Activated CD4-positive, alpha-beta T cell treated with anti-CD3 and anti-CD28 coated beads, Interleukin-2, amount 50 U/mL, for 1 hour (primary cell): ENCODE results near the gene ZNF143.
A peak's percentile ranks its signal among the peaks of the same experiment; 100 is the strongest.

Experiments
- DNase-seq: peaks from one replicate; pipeline ENCODE4 v3.0.0-alpha.2; 2020

Gene ZNF143

DNA sequence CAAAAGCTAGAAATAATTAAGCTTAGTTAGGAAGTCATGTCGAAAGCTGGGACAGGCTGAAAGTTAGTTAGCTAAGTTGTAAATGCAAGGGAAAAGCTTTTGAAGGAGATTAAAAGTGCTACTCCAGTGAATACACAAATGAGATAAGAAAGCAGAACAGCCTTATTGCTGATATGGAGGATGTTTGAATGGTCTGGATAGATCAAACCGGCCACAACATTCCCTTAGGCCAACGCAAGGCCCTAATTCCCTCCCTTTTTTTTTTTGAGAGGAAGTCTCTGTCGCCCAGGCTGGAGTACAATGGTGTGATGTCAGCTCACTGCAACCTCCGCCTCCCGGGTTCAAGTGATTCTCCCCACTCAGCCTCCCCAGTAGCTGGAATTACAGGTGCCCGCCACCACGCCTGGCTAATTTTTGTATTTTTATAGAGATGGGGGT, 89.4 kb downstream of the ZNF143 start:
- DNase-seq = no peak

DNA sequence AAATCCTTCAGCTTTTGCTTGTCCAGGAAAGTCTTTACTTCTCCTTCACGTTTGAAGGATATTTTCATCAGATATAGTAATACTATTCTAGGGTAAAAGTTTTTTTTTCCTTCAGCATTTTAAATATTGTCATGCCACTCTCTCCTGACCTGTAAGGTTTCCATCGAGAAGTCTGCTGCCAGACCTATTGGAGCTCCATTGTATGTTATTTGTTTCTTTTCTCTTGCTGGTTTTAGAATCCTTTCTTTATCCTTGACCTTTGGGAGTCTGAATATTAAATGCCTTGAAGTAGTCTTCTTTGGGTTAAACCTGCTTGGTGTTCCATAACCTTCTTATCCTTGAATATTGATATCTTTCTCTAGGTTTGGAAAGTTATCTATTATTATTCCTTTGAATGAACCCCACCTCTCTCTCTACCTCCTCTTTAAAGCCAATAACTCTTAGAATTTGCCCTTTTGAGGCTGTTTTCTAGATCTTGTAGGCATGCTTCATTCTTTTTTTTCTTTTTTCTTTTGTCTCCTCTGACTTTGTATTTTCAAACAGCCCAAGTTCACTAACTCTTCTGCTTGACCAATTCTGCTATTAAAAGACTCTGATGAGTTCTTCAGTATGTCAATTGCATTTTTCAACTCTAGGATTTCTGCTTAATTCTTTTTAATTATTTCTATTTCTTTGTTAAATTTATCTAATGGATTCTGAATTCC, 100.6 kb downstream of the ZNF143 start:
- no peak for DNase-seq

DNA sequence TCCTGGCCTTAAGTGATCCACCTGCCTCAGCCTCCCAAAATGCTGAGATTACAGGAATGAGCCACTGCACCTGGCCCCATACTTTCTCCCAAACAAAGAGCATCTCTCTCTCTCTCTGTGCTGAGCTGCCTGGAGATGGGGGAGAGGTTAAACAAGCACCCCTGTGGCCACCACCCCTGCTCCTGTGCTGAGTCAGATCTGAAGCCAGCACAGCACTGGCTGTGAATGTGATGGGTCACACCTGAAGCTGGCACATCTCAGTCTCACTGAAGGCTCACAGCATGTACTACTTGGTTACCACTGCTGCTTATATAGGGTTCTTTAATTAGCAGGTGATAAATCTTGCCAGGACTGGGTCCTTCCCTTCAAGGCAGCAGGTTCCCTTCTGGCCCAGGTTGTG, 101.9 kb downstream of the ZNF143 start:
- no peak for DNase-seq

DNA sequence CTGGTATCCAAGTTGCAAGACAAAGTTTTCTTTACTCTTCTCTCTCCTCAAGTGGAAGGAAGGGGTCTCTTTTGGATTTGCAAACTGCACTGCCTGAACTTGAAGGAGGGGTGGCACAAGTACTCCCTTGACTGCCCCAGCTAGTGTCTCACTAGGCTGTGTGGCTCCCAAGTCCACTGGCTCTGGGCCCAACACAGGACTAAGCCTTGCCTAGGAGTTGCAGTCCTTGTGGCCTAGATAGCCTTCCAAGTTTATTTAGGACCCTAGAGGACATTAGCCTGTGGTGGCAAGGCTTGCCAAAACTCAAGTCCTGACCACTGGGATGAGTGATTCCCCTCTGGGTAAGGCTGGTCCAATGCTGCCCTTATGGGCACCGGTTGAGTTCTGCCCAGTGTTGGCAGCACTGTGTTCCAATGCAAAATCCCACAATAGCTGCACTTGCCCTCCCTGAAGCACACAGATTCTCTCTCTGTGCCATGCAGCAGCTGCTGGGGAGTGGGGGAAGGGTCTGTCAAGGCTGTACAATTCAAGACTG, 102.5 kb downstream of the ZNF143 start:
- no peak for DNase-seq

DNA sequence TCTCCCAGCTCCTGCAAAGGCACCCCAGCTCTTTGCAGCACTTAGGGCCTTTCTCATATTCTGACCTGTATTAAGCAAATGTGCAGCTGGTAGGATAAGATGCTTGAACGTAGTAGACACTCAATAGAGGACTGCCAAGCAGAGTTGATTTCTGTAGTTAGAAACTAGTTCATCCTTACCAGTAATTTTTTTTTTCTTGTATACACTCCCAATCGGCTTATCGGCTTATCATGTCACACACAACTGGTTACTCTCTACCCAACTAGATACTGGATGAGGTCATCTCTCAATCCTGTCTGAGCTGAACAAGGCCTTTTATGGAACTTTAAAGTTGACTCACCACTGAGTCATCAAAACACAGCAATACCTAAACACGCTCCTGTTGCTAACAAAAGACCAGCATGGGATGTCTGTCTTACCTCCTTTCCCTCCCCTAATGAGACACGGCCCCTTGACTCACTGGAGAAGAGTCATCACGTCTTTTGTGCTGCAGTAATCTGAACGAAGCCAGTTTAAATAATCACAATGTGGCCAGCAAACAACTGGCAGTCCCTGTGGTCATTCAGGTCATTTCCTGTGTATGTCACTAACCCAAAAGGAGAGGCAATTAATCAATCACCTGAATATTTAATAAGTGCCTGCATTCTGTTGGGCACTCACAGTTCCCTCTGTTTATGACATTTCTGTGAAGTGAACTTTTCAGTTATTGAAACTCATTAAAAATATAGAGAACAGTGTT, 105.2 kb downstream of the ZNF143 start:
- no peak for DNase-seq

DNA sequence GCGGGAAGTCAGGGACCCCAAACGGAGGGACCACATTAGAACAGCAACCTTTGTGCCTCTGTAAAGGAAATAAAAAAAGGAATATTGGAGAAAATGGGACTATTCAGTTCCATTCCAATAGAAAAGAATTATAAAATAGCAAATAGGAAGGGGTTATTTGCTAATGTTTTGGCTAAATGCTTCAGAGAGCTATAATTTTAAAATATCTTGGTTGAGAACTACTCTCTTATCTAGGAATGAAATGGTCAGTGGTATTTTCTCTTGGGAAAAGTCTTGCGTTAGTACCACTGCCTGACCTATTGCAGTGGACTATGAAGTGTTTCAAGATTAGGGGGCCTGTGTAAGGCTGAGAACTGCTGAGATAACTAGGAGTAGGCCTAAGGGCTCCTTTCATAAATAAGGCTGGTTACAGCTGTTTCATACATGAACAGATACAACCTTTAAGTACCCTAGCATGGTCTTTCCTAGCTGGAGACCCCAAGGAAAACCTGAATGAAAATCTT, 105.8 kb downstream of the ZNF143 start:
- no peak for DNase-seq

DNA sequence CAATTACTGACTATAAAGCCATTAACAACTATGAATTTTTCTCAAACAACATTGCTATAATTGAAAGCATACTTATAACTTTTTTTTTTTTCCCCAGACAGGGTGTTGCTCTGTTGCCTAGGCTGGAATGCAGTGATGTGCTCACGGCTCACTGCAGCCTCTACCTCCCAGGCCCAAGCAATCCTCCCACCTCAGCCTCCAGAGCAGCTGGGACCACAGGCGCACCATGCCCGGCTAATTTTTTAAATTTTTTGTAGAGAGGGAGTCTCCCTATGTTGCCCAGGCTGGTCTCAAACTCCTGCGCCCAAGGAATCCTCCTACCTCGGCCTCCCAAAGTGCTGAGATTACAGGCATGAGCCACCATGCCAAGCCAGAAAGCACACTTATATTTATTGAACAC, 106.6 kb downstream of the ZNF143 start:
- DNase-seq = no peak

DNA sequence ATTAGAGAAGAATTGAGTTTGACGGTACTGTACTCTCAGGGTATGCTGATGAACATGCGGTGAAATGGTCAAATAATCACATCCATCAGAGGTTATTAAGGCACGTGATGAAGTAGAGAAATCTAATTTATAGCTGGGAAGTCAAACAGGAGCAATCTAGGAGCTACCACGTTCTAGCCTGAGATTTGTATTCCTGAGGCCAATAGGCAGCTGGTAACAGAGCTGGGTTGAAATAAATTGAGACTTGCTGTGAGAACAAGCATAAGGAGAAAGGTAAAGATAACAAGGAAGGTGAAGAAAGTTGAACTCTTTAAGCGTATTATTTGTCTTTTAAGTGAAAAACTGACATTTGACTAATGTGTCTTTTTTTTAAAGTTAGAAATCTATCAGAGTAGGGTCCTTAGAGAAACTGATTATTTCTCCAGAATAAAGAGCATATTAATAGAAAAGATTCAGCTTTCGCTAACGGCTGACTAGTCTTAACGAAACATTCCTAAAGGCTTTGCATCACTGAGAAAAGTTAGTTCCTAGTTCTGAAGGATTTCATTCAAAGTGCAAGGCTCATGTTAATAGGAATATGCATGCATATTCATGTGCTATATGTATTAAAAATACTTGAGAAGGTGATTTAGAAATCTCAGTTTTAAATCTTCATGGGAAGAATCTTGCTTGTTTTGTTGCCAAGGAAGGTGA, 107.5 kb downstream of the ZNF143 start:
- no peak for DNase-seq

DNA sequence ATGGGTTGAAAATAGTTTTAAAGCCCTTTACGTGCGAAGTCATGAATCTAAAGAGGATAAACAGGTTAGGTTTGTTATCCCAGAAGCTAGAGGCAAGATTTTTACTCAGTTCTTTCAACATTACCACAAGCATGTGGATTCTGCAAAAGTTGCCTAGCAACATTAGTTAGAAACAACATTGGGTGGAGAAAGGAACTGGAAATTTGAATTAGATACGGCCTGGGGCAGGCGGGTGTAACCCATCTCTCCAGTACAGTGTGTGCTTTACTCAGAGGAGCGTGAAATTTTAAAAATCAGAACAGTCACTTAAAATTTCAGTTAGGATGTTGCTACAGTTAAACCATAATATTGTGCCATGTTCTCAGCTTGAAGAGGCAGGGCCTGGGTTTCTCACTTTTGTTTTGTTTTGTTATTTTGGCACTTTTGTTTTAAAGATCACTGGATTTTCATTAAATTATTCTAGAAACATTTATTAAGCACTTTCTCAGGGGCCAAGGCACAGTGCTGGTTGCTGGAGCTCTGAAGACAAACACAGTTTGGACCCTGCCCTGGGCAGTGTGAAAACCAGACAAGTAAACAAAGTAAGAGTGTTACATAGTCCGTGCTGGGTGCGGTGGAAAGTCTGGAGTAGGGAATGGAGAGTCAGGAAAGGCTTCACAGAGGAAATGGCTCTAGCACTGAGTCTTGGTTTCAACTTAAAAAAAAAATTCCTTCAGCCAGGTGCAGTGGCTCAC, 108.2 kb downstream of the ZNF143 start:
- no peak for DNase-seq

DNA sequence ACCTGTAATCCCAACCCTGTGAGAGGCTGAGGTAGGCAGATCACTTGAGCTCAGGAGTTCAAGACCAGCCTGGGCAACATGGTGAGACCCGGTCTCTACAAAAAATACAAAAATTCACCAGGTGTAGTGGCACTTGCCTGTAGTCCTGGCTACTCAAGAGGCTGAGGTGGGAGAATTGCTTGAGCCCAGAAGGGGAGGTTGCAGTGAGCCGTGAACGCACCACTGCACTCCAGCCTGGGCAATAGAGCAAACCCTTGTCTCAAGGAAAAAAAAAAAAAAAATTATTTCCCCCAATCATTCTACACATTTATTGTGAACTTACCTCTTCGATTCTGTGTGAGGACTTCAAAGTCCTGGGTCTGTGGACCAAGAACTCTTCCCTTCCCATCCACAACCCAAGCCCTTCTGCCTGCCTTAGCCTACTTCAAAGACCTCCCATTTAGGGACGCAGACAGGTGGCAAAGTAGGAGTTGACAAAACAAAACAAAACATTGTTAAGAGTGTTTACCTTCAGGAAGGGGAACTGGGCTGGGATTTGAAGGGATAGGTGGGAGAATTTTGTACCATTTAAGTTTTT, 108.9 kb downstream of the ZNF143 start:
- DNase-seq = no peak

DNA sequence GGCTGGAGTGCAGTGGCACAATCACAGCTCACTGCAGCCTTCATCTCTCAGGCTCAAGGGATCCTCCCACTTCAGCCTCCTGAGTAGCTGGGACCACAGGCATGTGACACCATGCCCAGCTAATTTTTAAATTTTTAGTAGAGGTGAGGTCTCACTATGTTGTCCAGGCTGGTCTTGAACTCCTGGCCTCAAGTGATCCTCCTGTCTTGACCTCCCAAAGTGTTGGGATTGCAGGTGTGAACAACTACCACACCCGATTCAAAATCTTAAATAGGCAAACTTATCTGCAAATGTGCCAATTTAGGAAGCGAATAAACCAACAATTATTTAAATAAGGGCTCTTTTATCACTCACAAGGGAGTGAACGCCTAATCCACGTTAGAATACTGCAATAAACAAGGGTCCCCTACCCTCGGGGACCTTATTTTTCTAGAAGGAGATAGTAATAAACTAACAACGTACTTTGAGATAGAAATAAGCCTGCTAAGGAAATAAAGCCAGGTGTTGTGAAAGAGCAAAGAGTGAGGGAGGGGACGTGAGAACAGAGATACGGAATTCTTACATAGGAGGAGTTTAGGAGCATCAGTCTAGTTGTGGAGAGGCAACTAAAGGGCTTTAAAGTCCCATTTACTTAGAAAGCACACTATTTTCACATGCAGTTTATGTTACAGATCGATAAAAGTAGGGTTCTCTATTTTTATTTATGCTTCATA, 109.7 kb downstream of the ZNF143 start:
- DNase-seq = no peak

DNA sequence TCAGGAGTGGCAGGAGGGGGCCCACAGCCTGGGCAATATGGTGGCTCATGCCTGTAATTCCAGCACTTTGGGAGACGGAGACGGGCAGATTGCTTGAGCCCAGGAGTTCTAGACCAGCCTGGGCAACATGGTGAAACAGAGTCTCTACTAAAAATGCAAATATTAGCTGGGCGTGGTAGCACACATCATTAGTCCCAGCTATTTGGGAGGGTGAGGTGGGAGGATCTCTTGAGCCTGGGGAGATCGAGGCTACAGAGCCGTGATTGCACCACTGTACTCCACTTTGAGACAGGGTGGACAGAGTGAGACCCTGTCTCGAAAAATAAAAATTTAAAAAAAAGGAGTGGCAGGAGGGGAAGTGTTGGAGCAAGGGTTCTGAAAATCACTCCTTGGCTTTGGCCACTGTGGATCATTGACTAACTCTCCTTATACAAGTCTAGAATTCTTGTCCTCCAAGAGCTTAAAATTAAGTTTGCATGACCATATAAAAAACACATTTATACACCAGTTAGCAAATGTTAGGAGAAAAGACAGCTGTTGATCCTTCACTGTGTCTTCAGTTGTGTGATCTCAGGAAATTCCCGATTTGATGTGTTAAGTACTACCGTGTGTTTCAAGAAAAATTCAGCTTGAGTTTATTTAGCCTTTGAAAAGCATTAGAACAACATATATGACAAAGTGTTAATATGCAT, 110.4 kb downstream of the ZNF143 start:
- no peak for DNase-seq

DNA sequence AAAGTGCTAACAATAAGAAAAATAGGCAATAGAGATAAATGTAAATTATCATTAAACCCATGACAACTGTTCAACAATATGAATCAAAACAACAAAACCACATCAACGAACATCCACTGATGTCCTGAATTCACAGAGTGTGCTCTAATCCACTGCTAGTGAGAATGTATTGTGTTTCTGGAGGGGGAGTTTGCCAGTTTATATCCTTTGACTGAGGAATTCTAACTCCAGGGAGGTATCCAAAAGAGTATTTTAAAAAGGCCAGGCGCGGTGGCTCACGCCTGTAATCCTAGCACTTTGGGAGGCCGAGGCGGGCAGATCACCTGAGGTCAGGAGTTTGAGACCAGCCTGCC, 110.9 kb downstream of the ZNF143 start:
- no peak for DNase-seq

DNA sequence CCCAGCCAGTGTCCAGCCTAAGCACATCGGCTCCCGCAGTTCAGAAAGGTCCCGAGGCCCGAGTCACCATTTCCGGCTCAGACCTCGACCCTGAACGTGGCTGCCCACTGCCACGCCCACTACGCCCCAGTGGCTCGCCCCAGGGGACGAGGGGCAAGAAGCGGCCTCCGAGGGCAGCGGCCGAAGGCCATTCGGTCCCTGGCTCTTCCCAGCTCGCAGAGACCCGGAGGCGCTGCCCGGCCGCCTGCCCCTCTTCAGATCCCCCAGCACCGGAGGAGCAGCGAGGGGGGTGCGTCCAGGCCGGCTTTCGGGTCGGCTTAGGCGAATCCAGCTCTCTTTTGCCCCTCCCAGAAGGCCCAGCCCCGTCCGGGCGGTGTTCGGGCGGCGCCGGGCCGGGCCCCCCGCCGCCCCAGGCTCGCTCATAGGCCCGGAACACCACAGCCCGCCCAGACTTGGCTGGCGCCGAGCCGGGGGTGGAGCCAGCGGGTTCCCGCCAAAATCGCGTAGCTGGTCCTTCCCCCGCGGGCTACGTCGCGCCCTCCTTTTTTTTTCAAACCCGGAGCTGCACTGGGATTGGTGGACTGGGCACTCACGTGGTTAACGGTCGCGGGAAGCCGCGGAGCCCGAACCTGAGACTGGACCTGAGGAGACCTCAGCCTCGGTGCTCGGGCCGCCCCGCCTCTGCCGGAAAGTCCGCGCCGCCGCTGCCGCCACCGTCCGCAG, 112.4 kb downstream of the ZNF143 start, which contains the start of gene WEE1:
WEE1 (plus strand) TSS at position 619 of the 723 bp plus-strand sequence. CDS start 264 bp downstream, outside the sequence.
- DNase-seq = peak; percentile 95

DNA sequence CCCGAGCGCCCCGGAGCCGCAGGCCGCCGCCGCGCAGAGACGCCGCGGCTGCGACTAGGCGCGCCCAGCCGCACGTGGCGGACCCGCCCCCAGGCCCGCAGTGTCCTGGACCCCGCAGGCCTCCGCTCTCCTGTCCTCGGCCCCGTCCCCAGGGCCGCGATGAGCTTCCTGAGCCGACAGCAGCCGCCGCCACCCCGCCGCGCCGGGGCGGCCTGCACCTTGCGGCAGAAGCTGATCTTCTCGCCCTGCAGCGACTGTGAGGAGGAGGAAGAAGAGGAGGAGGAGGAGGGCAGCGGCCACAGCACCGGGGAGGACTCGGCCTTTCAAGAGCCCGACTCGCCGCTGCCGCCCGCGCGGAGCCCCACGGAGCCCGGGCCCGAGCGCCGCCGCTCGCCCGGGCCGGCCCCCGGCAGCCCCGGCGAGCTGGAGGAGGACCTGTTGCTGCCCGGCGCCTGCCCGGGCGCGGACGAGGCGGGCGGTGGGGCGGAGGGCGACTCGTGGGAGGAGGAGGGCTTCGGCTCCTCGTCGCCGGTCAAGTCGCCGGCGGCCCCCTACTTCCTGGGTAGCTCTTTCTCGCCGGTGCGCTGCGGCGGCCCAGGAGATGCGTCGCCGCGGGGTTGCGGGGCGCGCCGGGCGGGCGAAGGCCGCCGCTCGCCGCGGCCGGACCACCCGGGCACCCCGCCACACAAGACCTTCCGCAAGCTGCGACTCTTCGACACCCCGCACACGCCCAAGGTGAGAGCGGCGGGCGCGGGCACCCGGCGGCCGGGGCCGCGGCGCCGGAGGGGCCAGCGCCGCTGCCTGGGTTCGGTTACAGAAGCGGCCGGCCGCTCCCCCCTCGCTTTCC, 113.2 kb downstream of the ZNF143 start:
- DNase-seq = no peak

DNA sequence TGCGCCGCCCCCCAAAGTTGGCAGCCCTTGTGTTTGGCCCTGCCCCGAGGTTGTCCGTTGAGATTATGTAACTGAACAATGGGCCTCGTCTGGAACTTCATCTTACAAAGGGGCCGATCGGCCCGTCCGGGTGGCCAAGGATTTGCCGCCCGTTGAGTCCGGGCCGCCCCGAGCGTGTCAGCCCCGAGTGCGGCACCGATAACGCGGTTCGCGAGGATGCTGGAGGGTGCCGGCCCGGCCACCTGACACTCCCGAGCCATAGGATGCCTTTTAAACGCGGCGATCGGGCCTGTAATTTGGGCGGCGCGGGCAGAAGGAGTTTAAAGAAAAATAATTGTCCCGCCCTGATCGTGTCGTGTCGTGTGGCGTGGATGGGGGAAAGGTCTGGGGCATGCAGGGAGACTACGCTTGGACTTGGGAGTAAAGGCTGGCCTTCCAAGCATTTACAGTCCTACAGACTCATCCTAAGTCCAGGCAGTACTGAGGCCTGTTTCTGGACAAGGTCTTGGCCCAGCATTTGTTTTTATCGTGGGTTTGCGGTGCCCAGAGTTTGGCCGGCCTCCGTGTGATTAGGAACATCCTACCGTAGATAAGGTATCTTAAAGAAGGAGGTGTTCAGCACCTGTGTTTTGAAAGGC, 113.9 kb downstream of the ZNF143 start:
- DNase-seq = peak; percentile 7

DNA sequence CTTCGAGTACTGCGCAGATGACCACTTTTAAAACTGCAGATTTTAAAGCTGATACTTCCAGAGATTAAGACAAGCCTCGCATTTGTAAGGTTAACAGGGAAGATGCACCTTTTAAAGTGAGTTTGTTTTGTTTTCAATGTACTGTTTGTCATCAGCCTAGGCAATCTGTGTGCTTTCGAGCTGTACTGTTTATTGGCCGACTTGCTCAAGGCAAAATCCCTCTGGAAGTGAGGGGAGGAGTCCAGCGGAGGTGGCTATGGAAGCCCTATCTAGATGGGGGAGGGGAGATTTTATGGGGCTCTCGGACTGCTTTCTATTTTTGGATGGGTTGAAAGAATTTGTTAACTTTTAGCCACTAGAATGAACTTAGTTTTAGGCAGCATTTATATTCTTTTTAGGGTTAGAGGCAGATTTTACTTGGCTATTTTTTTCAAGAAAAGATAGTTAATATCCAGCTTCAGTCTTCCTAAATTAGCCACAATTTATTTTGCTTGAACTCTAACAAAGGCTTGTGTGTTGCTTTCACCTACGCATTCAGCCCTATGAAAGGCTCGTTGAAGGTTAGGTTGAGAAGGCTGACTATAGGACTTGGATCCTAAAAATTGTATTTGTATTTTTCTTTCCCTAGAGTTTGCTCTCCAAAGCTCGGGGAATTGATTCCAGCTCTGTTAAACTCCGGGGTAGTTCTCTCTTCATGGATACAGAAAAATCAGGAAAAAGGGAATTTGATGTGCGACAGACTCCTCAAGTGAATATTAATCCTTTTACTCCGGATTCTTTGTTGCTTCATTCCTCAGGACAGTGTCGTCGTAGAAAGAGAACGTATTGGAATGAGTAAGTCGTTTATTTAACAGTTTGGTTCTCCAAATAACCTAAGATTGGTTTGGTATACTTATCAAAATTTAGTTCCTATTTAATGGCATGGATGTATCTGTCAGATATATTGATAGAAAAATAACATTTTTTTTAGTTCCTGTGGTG, 114.7 kb downstream of the ZNF143 start:
- no peak for DNase-seq
